ENCODE results near the gene PACS2. TPM values are rescaled to one million over a fixed set of nuclear protein-coding genes. Genes with fewer than 3 reads are reported as not detected.

The PACS2 gene
- total RNA-seq, 4 donors from 2014 or later, result 142 to 225 (median 183) TPM

- H3K9me3 ChIP-seq, result no peaks in the 10 kb centered on the region
- no peak for DNase-seq (ENCODE audit: low spot score in 2 of 2)
- H3K4me3 ChIP-seq, result no peak overlapping the region
- H3K27ac ChIP-seq, result no peak overlapping the region
- peaks cover 0 to 74% (median 0%) of the 10 kb centered on the region in 3 donors for H3K36me3 ChIP-seq
- WGBS, 2 donors, result 88 to 90% methylated on average over 38 to 40 of the region's 40 CpGs
- no peaks in the 10 kb centered on the region for H3K27me3 ChIP-seq
- H3K4me1 ChIP-seq, result peaks cover 0 to 41% (median 10%) of the 10 kb centered on the region in 4 donors
- TF ChIP-seq EP300 (IDR thresholded peaks at IDR 0.05), result no peak
- TF ChIP-seq POLR2A (IDR thresholded peaks at IDR 0.05), result no peak
- TF ChIP-seq, protein P1, sequence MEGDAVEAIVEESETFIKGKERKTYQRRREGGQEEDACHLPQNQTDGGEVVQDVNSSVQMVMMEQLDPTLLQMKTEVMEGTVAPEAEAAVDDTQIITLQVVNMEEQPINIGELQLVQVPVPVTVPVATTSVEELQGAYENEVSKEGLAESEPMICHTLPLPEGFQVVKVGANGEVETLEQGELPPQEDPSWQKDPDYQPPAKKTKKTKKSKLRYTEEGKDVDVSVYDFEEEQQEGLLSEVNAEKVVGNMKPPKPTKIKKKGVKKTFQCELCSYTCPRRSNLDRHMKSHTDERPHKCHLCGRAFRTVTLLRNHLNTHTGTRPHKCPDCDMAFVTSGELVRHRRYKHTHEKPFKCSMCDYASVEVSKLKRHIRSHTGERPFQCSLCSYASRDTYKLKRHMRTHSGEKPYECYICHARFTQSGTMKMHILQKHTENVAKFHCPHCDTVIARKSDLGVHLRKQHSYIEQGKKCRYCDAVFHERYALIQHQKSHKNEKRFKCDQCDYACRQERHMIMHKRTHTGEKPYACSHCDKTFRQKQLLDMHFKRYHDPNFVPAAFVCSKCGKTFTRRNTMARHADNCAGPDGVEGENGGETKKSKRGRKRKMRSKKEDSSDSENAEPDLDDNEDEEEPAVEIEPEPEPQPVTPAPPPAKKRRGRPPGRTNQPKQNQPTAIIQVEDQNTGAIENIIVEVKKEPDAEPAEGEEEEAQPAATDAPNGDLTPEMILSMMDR (IDR thresholded peaks at IDR 0.05), result no peak
These were observed 77.9 kb downstream of the PACS2 start for GRCh38 chr14:105392131-105393090.

- H3K9me3 ChIP-seq, result no peaks in the 10 kb centered on the region
- TF ChIP-seq, protein P1 (IDR thresholded peaks at IDR 0.05), result no peak
- TF ChIP-seq POLR2A (IDR thresholded peaks at IDR 0.05), result no peak
- TF ChIP-seq EP300 (IDR thresholded peaks at IDR 0.05), result no peak
- 89 to 95% methylated on average over 12 to 14 of the region's 14 CpGs for WGBS, 2 donors
- no peaks in the 10 kb centered on the region for H3K27me3 ChIP-seq
- DNase-seq (ENCODE audit: low spot score in 2 of 2), result no peak
- peaks cover 0 to 67% (median 0%) of the 10 kb centered on the region in 3 donors for H3K36me3 ChIP-seq
- H3K27ac ChIP-seq, result no peak overlapping the region
- H3K4me3 ChIP-seq, result no peak overlapping the region
- H3K4me1 ChIP-seq, result peaks cover 0 to 42% (median 13%) of the 10 kb centered on the region in 4 donors
These were observed 78.6 kb downstream of the PACS2 start for GRCh38 chr14:105393151-105393550.

- no peak for TF ChIP-seq POLR2A (IDR thresholded peaks at IDR 0.05)
- TF ChIP-seq EP300 (IDR thresholded peaks at IDR 0.05), result no peak
- TF ChIP-seq, protein P1 (IDR thresholded peaks at IDR 0.05), result no peak
- WGBS, 2 donors, result 68 to 81% methylated on average over 25 of the region's 25 CpGs
- peaks cover 0 to 65% (median 0%) of the 10 kb centered on the region in 3 donors for H3K36me3 ChIP-seq
- no peaks in the 10 kb centered on the region for H3K9me3 ChIP-seq
- peaks cover 0 to 39% (median 18%) of the 10 kb centered on the region in 4 donors for H3K4me1 ChIP-seq
- H3K27ac ChIP-seq, result no peak overlapping the region
- no peak overlapping the region for H3K4me3 ChIP-seq
- H3K27me3 ChIP-seq, result no peaks in the 10 kb centered on the region
- DNase-seq (ENCODE audit: low spot score in 2 of 2), result no peak
These were observed 80.4 kb downstream of the PACS2 start for GRCh38 chr14:105394714-105395537.

DNA sequence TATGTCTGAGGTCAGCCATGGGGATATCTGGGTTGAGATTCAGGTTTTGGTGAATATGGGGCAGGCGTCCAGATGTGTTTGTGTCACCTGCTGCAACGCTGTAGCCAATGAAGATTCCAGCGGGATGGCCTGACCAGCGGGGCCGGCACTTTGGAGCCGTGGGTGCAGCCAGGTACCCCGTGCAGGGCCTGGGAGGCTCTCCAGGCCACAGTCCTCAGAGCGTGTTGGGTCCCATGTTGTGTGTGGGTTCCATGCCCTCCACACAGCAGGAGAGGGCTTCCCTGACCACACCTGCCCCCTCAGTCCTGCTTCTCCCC lies 80.9 kb downstream of the PACS2 start:
- WGBS, 2 donors, result 93 to 94% methylated on average over 8 of the region's 8 CpGs
- H3K4me1 ChIP-seq, result peaks cover 0 to 33% (median 12%) of the 10 kb centered on the region in 4 donors
- DNase-seq (ENCODE audit: low spot score in 2 of 2), result no peak
- peaks cover 0 to under 1% (median 0%) of the 10 kb centered on the region in 4 donors for H3K9me3 ChIP-seq
- H3K27ac ChIP-seq, result no peak overlapping the region
- H3K27me3 ChIP-seq, result no peaks in the 10 kb centered on the region
- TF ChIP-seq, protein P1 (IDR thresholded peaks at IDR 0.05), result no peak
- no peak for TF ChIP-seq EP300 (IDR thresholded peaks at IDR 0.05)
- TF ChIP-seq POLR2A (IDR thresholded peaks at IDR 0.05), result no peak
- peaks cover 0 to 67% (median 4%) of the 10 kb centered on the region in 3 donors for H3K36me3 ChIP-seq
- no peak overlapping the region for H3K4me3 ChIP-seq
